GM12878 (cell line): ENCODE results near the gene HMBS. TPM values are rescaled to one million over a fixed set of nuclear protein-coding genes. Genes with fewer than 3 reads are reported as not detected.

Source experiments
- CBX5 ChIP-seq: sonication (generic); IDR thresholded peaks from 2 replicates; pipeline ENCODE4 v1.6.1; 2016; ENCODE audit warnings: low read depth, moderate library complexity, mild to moderate bottlenecking, inconsistent platforms
- CHD2 ChIP-seq: IDR thresholded peaks from 2 replicates; pipeline ENCODE4 v1.6.1; 2011; ENCODE audit warnings: low read depth, low read length, improper control_type of control experiment, borderline replicate concordance
- DPF2 ChIP-seq: fragments of 450-650 bp; IDR thresholded peaks from 2 replicates; pipeline ENCODE4 v1.6.1; 2017; ENCODE audit warnings: mild to moderate bottlenecking
- EED ChIP-seq: sonication (generic); IDR thresholded peaks from 2 replicates; pipeline ENCODE4 v1.6.1; 2016; ENCODE audit warnings: antibody characterized with exemption, low read depth
- ESRRA ChIP-seq: IDR thresholded peaks from 2 replicates; pipeline ENCODE4 v1.6.1; 2012; ENCODE audit warnings: mild to moderate bottlenecking, low read length, improper control_type of control experiment
- HCFC1 ChIP-seq: fragments of 150-350 bp; IDR thresholded peaks from 2 replicates; pipeline ENCODE4 v1.6.1; 2014; ENCODE audit warnings: low read length
- IRF5 ChIP-seq: fragments of 450-650 bp; IDR thresholded peaks from 2 replicates; pipeline ENCODE4 v1.6.1; 2017; ENCODE audit warnings: borderline replicate concordance
- NFIC ChIP-seq: IDR thresholded peaks from 2 replicates; pipeline ENCODE4 v1.6.1; 2012; ENCODE audit warnings: low read depth, mild to moderate bottlenecking, inconsistent platforms, low read length, moderate library complexity
- PAX5 ChIP-seq: IDR thresholded peaks from 2 replicates; pipeline ENCODE4 v1.6.1; 2011; ENCODE audit warnings: low read depth, low read length, borderline replicate concordance
- PAX8 ChIP-seq: fragments of 450-650 bp; IDR thresholded peaks from 2 replicates; pipeline ENCODE4 v1.6.1; 2017; ENCODE audit warnings: mild to moderate bottlenecking, moderate library complexity
- POU2F2 ChIP-seq: IDR thresholded peaks from 3 replicates; pipeline ENCODE4 v1.6.1; 2011; ENCODE audit warnings: low read depth, mild to moderate bottlenecking, low read length, borderline replicate concordance
- RAD21 ChIP-seq: IDR thresholded peaks from 2 replicates; pipeline ENCODE4 v1.6.1; 2011; ENCODE audit warnings: mild to moderate bottlenecking, low read depth, low read length, moderate library complexity; ENCODE audit not compliant: insufficient read depth
- SMARCA5 ChIP-seq: fragments of 450-650 bp; IDR thresholded peaks from 2 replicates; pipeline ENCODE4 v1.6.1; 2017; ENCODE audit warnings: mild to moderate bottlenecking
- SRF ChIP-seq, 2 experiments: IDR thresholded peaks; 2 replicates each; pipeline ENCODE4 v1.6.1; 2011; ENCODE audit warnings: low read depth in 2 of 2, low read length in 2 of 2, mild to moderate bottlenecking in 1 of 2, moderate library complexity in 1 of 2
- ZBED1 ChIP-seq: IDR thresholded peaks from 2 replicates; pipeline ENCODE4 v1.6.1; 2016; ENCODE audit warnings: borderline replicate concordance
- ZSCAN29 ChIP-seq: fragments of 450-650 bp; IDR thresholded peaks from 2 replicates; pipeline ENCODE4 v1.6.1; 2017; ENCODE audit warnings: mild to moderate bottlenecking, moderate library complexity
- polyA plus RNA-seq, 11 experiments: library from polyadenylated mRNA; depleted of rRNA in 4 of 11; unstranded in 6 of 11; stranded (reverse) in 5 of 11; fragments of >200 nt; fragmentation: Nextera tagmentation in 4 of 11; fragmentation: Illumina TruSeq in 1 of 11; extraction: Ambion mirVana in 4 of 11; extraction: Trizol in 1 of 11; gene quantifications; 1 replicate in 1 of 11; 2 replicates in 10 of 11; pipeline versions ENCODE4 v1.2.1 to v1.2.3, GENCODE V29; 2011 to 2016; ENCODE audit warnings: inconsistent platforms in 2 of 11, missing spikeins in 2 of 11, low read depth in 1 of 11
- total RNA-seq, 4 experiments: library from RNA; depleted of rRNA in 3 of 4; stranded (reverse); fragments of >200 nt in 3 of 4; fragmentation: Illumina TruSeq in 1 of 4; extraction: Trizol in 1 of 4; gene quantifications; 2 replicates each; pipeline versions ENCODE4 v1.2.1 to v1.2.3, GENCODE V29; 2013 to 2021
- TF ChIP-seq, protein P1 (sequence below), 3 experiments: IDR thresholded peaks in 2 of 3; conservative IDR thresholded peaks in 1 of 3; 2 replicates each; pipeline ENCODE4 v1.5.1; 2011; ENCODE audit warnings: low read depth in 3 of 3, low read length in 3 of 3, mild to moderate bottlenecking in 3 of 3, control low read depth in 2 of 3, moderate library complexity in 2 of 3, inconsistent platforms in 1 of 3, mixed read lengths in 1 of 3; ENCODE audit not compliant: control insufficient read depth in 2 of 3, insufficient read depth in 1 of 3; ENCODE audit errors: extremely low read depth in 1 of 3
- TF ChIP-seq, protein P2 (sequence below): fragments of 150-350 bp; IDR thresholded peaks from 2 replicates; pipeline ENCODE4 v1.6.1; 2016; ENCODE audit warnings: low read depth, low read length

HMBS gene
- total and polyA plus RNA-seq, 10 of the 15 experiments (the other 5 are each of a cell fraction or from before 2014, with no cell fraction given): 17.7 to 96.7 (median 49.7) TPM

- no peak for TF ChIP-seq ZSCAN29
- no peak for TF ChIP-seq EED
- TF ChIP-seq SRF (IDR thresholded peaks at IDR 0.05; ENCODE audit: low read depth in 2 of 2, low read length in 2 of 2): no peak
- no peak for TF ChIP-seq ZBED1
- TF ChIP-seq IRF5: no peak
- TF ChIP-seq SMARCA5: 0 out of 2 replicates have a peak, but pooled peaks have one; percentile 67
- TF ChIP-seq, protein P1, sequence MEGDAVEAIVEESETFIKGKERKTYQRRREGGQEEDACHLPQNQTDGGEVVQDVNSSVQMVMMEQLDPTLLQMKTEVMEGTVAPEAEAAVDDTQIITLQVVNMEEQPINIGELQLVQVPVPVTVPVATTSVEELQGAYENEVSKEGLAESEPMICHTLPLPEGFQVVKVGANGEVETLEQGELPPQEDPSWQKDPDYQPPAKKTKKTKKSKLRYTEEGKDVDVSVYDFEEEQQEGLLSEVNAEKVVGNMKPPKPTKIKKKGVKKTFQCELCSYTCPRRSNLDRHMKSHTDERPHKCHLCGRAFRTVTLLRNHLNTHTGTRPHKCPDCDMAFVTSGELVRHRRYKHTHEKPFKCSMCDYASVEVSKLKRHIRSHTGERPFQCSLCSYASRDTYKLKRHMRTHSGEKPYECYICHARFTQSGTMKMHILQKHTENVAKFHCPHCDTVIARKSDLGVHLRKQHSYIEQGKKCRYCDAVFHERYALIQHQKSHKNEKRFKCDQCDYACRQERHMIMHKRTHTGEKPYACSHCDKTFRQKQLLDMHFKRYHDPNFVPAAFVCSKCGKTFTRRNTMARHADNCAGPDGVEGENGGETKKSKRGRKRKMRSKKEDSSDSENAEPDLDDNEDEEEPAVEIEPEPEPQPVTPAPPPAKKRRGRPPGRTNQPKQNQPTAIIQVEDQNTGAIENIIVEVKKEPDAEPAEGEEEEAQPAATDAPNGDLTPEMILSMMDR (IDR thresholded peaks at IDR 0.05 in 2 of 3, conservative IDR thresholded peaks at IDR 0.05 in 1 of 3; ENCODE audit: control insufficient read depth in 2 of 3, extremely low read depth in 1 of 3, insufficient read depth in 1 of 3, low read depth in 3 of 3, low read length in 3 of 3): peak; percentile 43 to 77 (median 72)
- TF ChIP-seq PAX8: no peak
- no peak for TF ChIP-seq HCFC1
- TF ChIP-seq RAD21: peak; percentile 54
- no peak for TF ChIP-seq NFIC
- TF ChIP-seq CBX5: no peak
- TF ChIP-seq, protein P2, sequence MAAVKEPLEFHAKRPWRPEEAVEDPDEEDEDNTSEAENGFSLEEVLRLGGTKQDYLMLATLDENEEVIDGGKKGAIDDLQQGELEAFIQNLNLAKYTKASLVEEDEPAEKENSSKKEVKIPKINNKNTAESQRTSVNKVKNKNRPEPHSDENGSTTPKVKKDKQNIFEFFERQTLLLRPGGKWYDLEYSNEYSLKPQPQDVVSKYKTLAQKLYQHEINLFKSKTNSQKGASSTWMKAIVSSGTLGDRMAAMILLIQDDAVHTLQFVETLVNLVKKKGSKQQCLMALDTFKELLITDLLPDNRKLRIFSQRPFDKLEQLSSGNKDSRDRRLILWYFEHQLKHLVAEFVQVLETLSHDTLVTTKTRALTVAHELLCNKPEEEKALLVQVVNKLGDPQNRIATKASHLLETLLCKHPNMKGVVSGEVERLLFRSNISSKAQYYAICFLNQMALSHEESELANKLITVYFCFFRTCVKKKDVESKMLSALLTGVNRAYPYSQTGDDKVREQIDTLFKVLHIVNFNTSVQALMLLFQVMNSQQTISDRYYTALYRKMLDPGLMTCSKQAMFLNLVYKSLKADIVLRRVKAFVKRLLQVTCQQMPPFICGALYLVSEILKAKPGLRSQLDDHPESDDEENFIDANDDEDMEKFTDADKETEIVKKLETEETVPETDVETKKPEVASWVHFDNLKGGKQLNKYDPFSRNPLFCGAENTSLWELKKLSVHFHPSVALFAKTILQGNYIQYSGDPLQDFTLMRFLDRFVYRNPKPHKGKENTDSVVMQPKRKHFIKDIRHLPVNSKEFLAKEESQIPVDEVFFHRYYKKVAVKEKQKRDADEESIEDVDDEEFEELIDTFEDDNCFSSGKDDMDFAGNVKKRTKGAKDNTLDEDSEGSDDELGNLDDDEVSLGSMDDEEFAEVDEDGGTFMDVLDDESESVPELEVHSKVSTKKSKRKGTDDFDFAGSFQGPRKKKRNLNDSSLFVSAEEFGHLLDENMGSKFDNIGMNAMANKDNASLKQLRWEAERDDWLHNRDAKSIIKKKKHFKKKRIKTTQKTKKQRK: no peak
- TF ChIP-seq DPF2: 0 out of 2 replicates have a peak, but pooled peaks have one; percentile 6
- TF ChIP-seq ESRRA: no peak
- TF ChIP-seq PAX5: no peak
- TF ChIP-seq POU2F2: 0 out of 3 replicates have a peak, but pooled peaks have one; percentile 0
- TF ChIP-seq CHD2: no peak
Observed at GRCh38 chr11:119094816-119095065, 10.1 kb downstream of the HMBS start (continued).
